ENCODE data around the gene TAS2R16.

TAS2R16 gene, protein sequence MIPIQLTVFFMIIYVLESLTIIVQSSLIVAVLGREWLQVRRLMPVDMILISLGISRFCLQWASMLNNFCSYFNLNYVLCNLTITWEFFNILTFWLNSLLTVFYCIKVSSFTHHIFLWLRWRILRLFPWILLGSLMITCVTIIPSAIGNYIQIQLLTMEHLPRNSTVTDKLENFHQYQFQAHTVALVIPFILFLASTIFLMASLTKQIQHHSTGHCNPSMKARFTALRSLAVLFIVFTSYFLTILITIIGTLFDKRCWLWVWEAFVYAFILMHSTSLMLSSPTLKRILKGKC

DNA sequence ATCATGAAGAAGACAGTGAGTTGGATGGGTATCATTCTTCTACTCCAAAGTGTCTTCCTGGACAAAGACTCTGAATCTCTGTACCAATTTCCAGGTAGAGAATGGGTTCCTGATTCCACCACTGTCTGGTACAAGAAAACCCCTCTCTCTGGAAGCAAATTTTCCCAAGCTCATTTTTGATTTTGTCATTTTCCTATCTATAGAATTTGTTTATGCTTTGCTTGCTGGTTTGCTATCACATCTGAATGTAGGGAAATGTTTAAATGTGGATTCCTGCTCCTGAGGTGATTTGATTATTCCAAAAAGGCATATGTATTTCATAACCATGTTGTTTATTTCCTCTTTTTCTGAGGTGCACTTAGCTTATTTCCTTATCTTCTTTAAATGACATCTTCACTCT, at the start of gene TAS2R16:
Gene TAS2R16, minus strand, starts transcription at position 101 of the 400 bp plus-strand sequence. Its CDS starts 66 bp downstream, at position 35.
- no peak for DNase-seq (ENCODE audit: low read depth)

GRCh38 chr7:123043642-123044041, 48.1 kb upstream of the TAS2R16 start:
- no peak for DNase-seq (ENCODE audit: low read depth)

GRCh38 chr7:123041101-123041500, 45.6 kb upstream of the TAS2R16 start:
- DNase-seq (ENCODE audit: low read depth): no peak

DNA sequence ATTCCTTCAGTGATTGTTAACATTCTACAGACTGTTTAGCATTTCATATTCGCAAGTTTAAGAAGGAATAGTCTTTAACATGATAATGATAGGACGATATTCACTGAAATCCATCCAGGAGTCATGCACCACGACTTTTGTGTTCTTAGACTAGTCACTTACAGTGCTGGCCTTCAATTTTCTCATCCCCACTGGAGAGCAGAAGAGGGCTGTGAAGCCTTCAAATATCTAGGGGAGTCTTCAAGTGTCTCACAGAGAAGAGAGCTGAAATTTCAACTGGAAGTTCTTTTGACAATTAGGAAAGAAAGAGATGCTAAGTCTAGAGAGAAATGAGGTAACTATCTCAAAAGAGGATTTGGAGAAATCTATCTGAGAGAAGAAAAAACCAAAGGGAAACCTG, 43.8 kb upstream of the TAS2R16 start:
- DNase-seq (ENCODE audit: low read depth): no peak

GRCh38 chr7:123034106-123034505, 38.6 kb upstream of the TAS2R16 start:
- DNase-seq (ENCODE audit: low read depth): no peak

DNA sequence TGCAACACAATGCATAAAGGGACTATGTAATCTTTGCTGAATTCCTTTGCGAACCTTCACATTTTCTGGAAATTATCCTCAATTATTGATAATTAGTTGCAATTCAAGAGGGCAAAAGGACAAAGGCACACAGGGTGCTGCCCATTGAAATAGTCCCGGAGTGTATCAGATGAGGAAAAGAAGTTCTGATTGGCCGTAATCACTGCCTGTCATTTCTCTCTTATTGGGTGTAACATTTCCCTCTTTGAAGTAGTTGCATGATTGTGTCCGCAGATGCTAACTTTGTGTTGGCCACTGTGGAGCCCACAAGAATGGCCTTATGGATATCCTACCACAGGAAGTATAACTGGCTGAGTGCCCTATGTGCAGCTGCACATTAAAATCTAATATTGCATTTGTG, 35.1 kb upstream of the TAS2R16 start:
- DNase-seq (ENCODE audit: low read depth): no peak

DNA sequence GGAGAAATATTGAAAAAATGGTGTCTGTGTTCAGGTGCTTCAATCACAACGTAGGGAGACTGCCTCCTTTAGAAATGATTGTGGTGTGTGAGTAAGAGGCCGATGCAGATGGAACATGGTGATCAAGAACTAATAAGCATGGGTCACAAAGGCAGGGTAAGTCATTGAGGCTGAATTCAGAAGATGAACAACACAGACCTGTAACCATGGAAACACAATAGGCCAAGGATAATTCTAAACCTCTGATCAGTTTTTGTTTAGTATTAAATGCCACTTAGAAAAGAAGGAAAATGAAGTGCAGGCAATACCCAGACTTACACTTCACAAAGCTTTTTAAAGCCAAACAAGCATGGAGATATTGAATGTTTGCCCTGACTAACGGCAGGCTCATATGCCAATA, 32.8 kb upstream of the TAS2R16 start:
- no peak for DNase-seq (ENCODE audit: low read depth)

DNA sequence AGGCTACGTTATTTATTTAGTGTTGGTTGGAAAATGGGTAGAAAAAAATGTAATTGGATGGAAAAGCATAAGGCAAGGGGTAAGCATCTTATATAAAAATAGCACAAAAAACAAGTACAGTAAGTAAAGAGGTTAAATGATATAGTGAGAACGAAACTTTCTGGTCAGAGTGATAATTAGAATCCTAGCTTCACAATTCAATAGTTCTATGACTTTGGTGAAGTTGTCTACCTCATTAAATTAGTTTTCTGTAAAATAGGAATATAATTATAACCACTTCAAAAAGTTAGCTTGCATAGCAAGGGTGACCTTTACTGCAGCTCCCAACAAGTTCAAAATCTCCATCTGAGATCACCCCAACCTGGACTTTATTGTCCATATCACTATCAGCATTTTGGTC, 30.8 kb upstream of the TAS2R16 start:
- no peak for DNase-seq (ENCODE audit: low read depth)

GRCh38 chr7:123024989-123025758, 29.7 kb upstream of the TAS2R16 start:
- DNase-seq (ENCODE audit: low read depth): no peak

DNA sequence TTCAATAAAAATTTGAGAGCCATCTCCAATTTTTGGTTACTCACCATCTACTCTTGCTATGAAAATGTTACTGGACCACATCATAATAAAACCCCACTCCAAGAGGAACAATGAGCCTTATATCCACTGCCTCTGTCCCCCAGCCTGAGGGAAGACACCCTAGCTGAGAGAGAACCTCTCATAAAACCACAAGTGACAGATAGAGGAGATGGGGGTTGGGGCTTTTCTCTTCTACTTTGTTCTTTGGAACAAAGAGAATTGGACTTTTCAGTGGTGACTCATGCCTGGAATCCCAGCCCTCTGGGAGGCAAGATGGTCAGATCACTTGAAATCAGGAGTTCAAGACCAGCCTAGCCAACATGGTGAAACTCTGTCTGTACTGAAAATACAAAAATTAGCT, 27.6 kb upstream of the TAS2R16 start:
- DNase-seq (ENCODE audit: low read depth): no peak

GRCh38 chr7:123022576-123022975, 27.1 kb upstream of the TAS2R16 start:
- DNase-seq (ENCODE audit: low read depth): no peak

- no peak for DNase-seq (ENCODE audit: low read depth)
Measured at GRCh38 chr7:123012435-123012834, 16.9 kb upstream of the TAS2R16 start.

DNA sequence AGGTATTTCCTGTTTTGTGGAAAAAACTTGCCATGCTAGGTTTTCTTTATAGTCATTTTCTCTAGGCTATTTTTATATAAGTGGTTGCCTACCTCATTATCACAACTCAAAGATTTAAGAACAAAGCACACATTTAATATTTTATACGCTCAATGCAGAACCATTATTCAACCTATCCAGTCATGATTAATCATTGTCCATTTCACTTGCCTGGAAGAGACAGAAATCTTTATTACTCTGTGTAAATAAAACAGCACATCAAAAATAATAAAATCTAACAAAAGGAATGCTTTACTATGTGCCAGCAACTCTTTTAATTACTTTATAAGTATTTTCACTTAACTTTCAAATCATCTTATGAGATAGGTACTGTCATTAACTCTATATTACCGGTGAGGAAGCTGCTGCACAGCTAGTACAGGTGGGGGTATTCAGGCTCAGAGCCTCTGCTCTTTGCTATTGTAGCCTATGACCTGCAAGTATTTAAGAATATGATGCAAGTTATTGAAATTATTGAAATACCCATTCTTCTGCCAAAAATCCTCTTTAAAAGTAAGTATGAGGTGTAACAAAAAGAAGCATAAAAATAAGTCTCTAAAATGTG, 16.4 kb upstream of the TAS2R16 start:
- DNase-seq (ENCODE audit: low read depth): no peak

GRCh38 chr7:123004931-123005330, 9.4 kb upstream of the TAS2R16 start:
- no peak for DNase-seq (ENCODE audit: low read depth)

DNA sequence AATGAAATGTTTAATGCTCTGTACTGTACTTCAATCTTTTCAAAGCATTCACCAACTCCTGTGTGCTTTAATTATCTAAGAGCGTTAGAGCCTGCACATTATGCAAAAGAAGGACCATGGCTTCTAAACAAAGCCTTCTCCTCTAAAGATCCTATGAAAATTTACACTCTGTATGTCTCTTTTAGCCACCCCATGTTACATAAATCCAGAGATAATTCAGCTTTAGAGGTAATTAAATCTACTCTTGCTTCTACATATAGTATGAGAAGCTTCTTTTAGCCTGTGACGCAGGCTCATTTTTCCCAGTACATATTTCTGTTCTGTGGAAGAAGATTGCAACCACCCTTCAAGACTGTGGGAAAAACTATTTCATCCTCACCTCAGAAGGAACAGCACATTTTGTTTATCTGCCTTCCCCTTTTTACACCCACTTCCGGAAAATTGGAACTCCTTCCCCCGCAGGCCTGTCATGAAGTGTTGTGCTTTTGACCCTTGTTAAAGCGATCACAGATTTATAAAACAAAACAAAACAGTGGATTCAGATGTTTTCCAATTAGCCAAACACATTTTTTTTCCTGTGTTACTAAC, 8.1 kb upstream of the TAS2R16 start:
- no peak for DNase-seq (ENCODE audit: low read depth)

- DNase-seq (ENCODE audit: low read depth): no peak
Measured at GRCh38 chr7:122989577-122989976, 5.9 kb downstream of the TAS2R16 start.

- no peak for DNase-seq (ENCODE audit: low read depth)
Measured at GRCh38 chr7:122989041-122989440, 6.5 kb downstream of the TAS2R16 start.

- no peak for DNase-seq (ENCODE audit: low read depth)
Measured at GRCh38 chr7:122988333-122988732, 7.2 kb downstream of the TAS2R16 start.

DNA sequence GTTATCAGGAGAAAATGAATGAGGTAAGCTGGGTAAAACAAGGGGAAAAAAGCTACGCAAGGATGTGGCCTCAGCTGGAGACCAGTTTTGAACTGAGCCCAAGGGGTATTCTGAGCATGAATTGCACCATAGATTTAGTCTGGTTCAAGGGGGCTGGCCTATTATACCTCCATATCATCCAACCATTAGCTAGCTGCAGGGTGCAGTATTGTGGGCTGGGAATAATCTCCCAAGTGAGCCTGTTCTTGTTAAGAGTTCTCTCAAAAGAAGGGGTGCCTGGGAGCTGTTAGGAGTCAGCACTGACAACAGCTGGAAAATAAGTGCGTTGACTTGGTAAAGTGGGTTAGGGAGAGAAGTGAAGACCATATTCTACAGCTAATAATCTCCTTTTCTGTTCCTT, 8.0 kb downstream of the TAS2R16 start:
- DNase-seq (ENCODE audit: low read depth): no peak

DNA sequence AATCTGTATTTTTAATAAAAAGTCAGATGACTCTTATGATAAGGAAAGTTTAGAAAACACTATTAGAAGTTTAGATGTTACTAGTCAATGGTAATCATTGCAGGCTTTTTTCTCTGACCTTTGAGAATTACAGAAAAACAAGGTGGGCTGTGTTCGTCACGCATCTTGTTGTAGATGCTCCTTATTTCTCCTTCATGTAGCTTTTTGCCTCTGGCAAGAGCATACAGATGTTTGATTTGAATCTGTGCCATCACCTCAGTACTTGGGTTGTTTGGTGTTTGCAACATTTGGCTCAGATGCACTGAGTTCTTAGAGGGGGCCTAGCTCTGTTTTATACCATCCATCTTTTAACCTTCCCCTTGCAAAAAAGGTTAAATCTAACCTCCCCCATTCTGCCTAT, 11.5 kb downstream of the TAS2R16 start:
- no peak for DNase-seq (ENCODE audit: low read depth)

DNA sequence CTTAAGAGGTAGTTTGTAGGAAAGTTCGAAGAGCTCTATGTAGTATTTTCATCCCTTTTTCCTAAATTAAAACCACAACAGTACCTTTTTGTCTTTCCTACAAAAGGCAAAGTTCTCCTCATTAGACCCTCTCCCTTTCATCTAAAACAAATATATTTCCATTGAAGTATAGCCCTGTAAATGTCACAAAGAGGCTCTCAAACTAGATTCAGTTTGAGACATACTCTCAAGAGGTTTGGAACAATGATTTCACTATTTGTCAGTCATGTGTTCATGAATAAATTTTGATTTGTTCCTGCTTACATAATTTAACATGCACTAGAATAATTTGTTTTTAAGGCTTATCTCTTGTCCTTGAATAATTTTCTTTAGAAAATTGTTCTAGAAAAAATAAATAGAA, 12.2 kb downstream of the TAS2R16 start:
- no peak for DNase-seq (ENCODE audit: low read depth)

- no peak for DNase-seq (ENCODE audit: low read depth)
Measured at GRCh38 chr7:122975341-122975740, 20.2 kb downstream of the TAS2R16 start.

GRCh38 chr7:122974229-122974628, 21.3 kb downstream of the TAS2R16 start:
- no peak for DNase-seq (ENCODE audit: low read depth)
